Measurements from ENCODE around the gene EPN1.

EPN1 gene

GRCh38 chr19:55679343-55680257 lies 4.6 kb downstream of the EPN1 start:
- no peak for DNase-seq (ENCODE audit: extremely low spot score)
- TF ChIP-seq CTCF (IDR thresholded peaks at IDR 0.05; ENCODE audit: control extremely low read depth, extremely low read depth, low read depth, missing control alignments): no peak
- ChIA-PET POLR2A (no interaction called here), CTCF (no interaction called here)

- no peak for DNase-seq (ENCODE audit: extremely low spot score)
- no peak for TF ChIP-seq CTCF (IDR thresholded peaks at IDR 0.05; ENCODE audit: control extremely low read depth, extremely low read depth, low read depth, missing control alignments)
- ChIA-PET POLR2A (no interaction called here), CTCF (interaction anchor here (0.7 kb wide), 1 partner anchor 176 kb away, joined by 4 read pairs; no protein-coding TSS in a partner anchor)
Measured at GRCh38 chr19:55680339-55681130, 5.5 kb downstream of the EPN1 start.

DNA sequence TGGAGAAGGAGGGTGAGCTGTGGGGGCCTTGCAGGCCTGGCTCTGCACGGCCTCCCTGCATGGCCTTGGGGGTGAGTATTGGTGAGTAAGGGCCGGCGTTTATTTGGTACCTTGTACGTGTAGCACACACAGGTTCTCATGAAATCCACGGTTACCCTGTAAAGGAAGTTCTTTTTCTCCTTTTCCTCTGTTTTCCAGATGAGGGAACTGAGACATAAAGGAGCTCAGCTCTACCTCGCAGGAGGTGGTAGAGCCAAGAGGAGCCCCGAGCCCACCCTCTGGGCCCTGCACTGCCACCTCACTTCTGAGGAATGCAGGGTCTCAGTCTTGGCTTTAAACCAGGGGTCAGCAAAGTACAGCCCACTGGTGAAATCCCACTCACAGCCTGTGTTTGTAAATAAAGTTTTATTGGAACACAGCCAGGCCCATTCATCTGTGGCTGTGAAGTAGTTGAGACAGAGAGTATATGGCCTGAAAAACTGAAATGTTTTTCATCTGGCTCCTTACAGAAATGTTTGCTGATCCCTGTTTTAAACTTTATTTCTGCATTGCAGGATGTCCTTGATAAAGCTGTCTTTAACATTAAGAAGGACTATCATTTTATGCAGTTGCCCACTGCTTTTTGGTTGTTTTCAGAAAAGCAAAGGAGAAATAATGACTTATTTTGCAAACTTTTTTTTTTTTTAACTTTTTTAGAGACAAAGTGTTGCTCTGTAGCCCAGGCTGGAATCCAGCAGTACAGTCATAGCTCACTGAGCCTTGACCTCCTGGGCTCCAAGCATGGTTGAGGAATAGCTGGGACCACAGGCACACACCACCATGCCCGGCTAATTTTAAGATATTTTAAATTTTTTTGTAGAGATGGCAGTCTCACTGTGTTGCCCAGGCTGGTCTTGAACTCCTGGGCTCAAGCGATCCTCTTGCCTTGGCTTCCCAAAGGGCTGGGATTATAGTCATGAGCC lies 6.4 kb downstream of the EPN1 start:
- POLR2A ChIA-PET: no interaction called here
- DNase-seq (ENCODE audit: extremely low spot score): no peak
- CTCF ChIA-PET: interaction anchor here (0.7 kb wide), 1 partner anchor 177 kb away, joined by 4 read pairs; no protein-coding TSS in a partner anchor
- TF ChIP-seq CTCF (IDR thresholded peaks at IDR 0.05; ENCODE audit: control extremely low read depth, extremely low read depth, low read depth, missing control alignments): no peak

- TF ChIP-seq CTCF (IDR thresholded peaks at IDR 0.05; ENCODE audit: control extremely low read depth, extremely low read depth, low read depth, missing control alignments): no peak
- ChIA-PET POLR2A (interaction anchor here (0.6 kb wide), 1 partner anchor 318 kb away, joined by 3 read pairs; no protein-coding TSS in a partner anchor), CTCF (no interaction called here)
- DNase-seq (ENCODE audit: extremely low spot score): no peak
Measured at GRCh38 chr19:55683449-55684261, 8.6 kb downstream of the EPN1 start.

DNA sequence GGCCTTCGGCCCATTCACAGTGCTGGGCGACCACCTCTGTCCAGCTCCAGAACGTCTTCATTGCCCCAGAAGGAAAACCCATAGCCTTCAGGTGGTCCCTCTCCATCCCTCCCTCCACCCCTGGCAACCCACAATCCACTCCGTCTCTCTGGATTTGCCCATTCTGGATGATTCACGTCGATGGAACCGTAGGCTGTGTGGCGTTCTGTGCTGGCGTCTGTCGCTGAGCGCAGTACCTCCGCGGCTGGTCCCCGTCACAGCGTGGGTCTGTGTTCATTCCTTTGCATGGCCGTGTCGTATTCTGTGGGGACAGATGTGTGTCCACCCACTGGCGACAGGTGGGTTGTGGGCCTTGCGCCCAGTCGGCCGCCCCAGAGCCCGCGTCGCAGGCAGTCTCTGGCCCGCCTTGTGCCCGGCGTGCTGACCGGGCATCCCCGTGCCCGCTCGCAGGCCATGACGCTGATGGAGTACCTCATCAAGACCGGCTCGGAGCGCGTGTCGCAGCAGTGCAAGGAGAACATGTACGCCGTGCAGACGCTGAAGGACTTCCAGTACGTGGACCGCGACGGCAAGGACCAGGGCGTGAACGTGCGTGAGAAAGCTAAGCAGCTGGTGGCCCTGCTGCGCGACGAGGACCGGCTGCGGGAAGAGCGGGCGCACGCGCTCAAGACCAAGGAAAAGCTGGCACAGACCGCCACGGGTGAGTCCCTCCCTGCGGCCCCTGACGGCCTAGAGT lies 10.1 kb downstream of the EPN1 start:
- no peak for DNase-seq (ENCODE audit: extremely low spot score)
- no peak for TF ChIP-seq CTCF (IDR thresholded peaks at IDR 0.05; ENCODE audit: control extremely low read depth, extremely low read depth, low read depth, missing control alignments)
- POLR2A ChIA-PET: no interaction called here
- CTCF ChIA-PET: no interaction called here
